ENCODE measurements around the gene CARD11. TPM values are rescaled to one million over a fixed set of nuclear protein-coding genes. Genes with fewer than 3 reads are reported as not detected.

Gene CARD11
- total and polyA plus RNA-seq, 2 experiments from 2014 or later, result 0.15 TPM; not detected in 1

GRCh38 chr7:2906197-2906931 is 137.3 kb downstream of the CARD11 start:
- no peaks in the 10 kb centered on the region for H3K36me3 ChIP-seq
- TF ChIP-seq CTCF (IDR thresholded peaks at IDR 0.05; ENCODE audit: low read depth, low read length), result no peak
- H3K9me3 ChIP-seq (ENCODE audit: low read depth), result no peaks in the 10 kb centered on the region
- no peaks in the 10 kb centered on the region for H3K27me3 ChIP-seq
- no peak overlapping the region for H3K27ac ChIP-seq
- H3K4me3 ChIP-seq, result no peak overlapping the region
- DNase-seq (ENCODE audit: low read depth in 1 of 2, low spot score in 1 of 2), result no peak
- H3K4me1 ChIP-seq (ENCODE audit: low read depth), result no peaks in the 10 kb centered on the region

DNA sequence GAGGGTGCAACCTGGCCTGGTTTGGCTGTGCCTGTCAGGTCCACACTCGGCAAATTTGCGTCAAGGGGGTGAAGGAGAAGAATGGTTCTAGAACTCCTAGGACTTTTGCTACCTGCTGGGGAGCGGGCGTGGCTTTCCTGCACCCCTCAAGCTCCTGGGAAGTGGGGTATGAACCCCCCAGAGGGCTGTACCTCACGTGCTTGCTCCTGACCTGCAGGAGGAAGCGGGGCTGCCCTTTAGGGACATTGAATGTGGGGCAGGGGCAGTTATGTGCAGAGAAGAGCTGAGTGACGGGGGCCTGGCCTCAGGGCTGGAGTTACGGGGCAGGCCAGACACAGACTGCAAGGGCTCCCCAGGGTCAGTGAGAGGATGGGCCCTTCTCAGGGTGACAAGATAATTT is 138.2 kb downstream of the CARD11 start:
- H3K27ac ChIP-seq, result no peak overlapping the region
- no peak for DNase-seq (ENCODE audit: low read depth in 1 of 2, low spot score in 1 of 2)
- H3K9me3 ChIP-seq (ENCODE audit: low read depth), result no peaks in the 10 kb centered on the region
- H3K27me3 ChIP-seq, result no peaks in the 10 kb centered on the region
- H3K36me3 ChIP-seq, result no peaks in the 10 kb centered on the region
- H3K4me3 ChIP-seq, result no peak overlapping the region
- H3K4me1 ChIP-seq (ENCODE audit: low read depth), result no peaks in the 10 kb centered on the region
- no peak for TF ChIP-seq CTCF (IDR thresholded peaks at IDR 0.05; ENCODE audit: low read depth, low read length)

GRCh38 chr7:2905027-2905426 is 138.6 kb downstream of the CARD11 start:
- H3K4me3 ChIP-seq, result no peak overlapping the region
- H3K36me3 ChIP-seq, result no peaks in the 10 kb centered on the region
- H3K4me1 ChIP-seq (ENCODE audit: low read depth), result no peaks in the 10 kb centered on the region
- no peaks in the 10 kb centered on the region for H3K27me3 ChIP-seq
- H3K9me3 ChIP-seq (ENCODE audit: low read depth), result no peaks in the 10 kb centered on the region
- no peak for DNase-seq (ENCODE audit: low read depth in 1 of 2, low spot score in 1 of 2)
- TF ChIP-seq CTCF (IDR thresholded peaks at IDR 0.05; ENCODE audit: low read depth, low read length), result no peak
- no peak overlapping the region for H3K27ac ChIP-seq

GRCh38 chr7:2904202-2904601 is 139.5 kb downstream of the CARD11 start:
- no peak overlapping the region for H3K4me3 ChIP-seq
- no peak for TF ChIP-seq CTCF (IDR thresholded peaks at IDR 0.05; ENCODE audit: low read depth, low read length)
- no peaks in the 10 kb centered on the region for H3K36me3 ChIP-seq
- H3K27ac ChIP-seq, result no peak overlapping the region
- DNase-seq (ENCODE audit: low read depth in 1 of 2, low spot score in 1 of 2), result no peak
- no peaks in the 10 kb centered on the region for H3K27me3 ChIP-seq
- no peaks in the 10 kb centered on the region for H3K9me3 ChIP-seq (ENCODE audit: low read depth)
- no peaks in the 10 kb centered on the region for H3K4me1 ChIP-seq (ENCODE audit: low read depth)

- peak; percentile 8 for TF ChIP-seq CTCF (IDR thresholded peaks at IDR 0.05; ENCODE audit: low read depth, low read length)
- Histone ChIP-seq H3K36me3 (no peaks in the 10 kb centered on the region), H3K4me3 (no peak overlapping the region), H3K27me3 (no peaks in the 10 kb centered on the region), H3K9me3 (ENCODE audit: low read depth) (no peaks in the 10 kb centered on the region), H3K4me1 (ENCODE audit: low read depth) (no peaks in the 10 kb centered on the region), H3K27ac (no peak overlapping the region)
- DNase-seq (ENCODE audit: low read depth in 1 of 2, low spot score in 1 of 2), result peak in 1 of 2 donors; percentile 56
Observed at GRCh38 chr7:2903682-2904162, 139.9 kb downstream of the CARD11 start.

All from cardiac muscle cell (in vitro differentiated cells and primary cell).